B cell (primary cell): Measurements from ENCODE around the gene MET. TPM values are rescaled to one million over a fixed set of nuclear protein-coding genes. Genes with fewer than 3 reads are reported as not detected.

Experiments used
- ATAC-seq: fragments of 200-7000 bp; cut with Tn5 transposase; one replicate; pipeline ENCODE4 v1.10.0; 2021; ENCODE audit warnings: low read depth, mild to moderate bottlenecking, moderate number of reproducible peaks, moderate library complexity
- CTCF ChIA-PET: fragments of 350-600 bp; sonication (Branson Sonifier 250); formaldehyde crosslinking; loops from one replicate; lab custom pipeline; 2021; ENCODE audit warnings: antibody characterized with exemption, inconsistent platforms; lab: Charles Lee
- POLR2A ChIA-PET: fragments of 350-600 bp; sonication (Branson Sonifier 250); formaldehyde crosslinking; loops from one replicate; lab custom pipeline; 2021; ENCODE audit warnings: antibody characterized with exemption; lab: Charles Lee
- DNase-seq: peaks from one replicate; pipeline ENCODE4 v3.0.0; 2013
- H2AFZ ChIP-seq: 2 replicates; pipeline ENCODE4 v1.6.1; 2012; ENCODE audit warnings: mild to moderate bottlenecking, low read depth, low read length; ENCODE audit not compliant: insufficient read depth, poor library complexity, severe bottlenecking
- H3K27ac ChIP-seq, 2 donors: 1 replicate in 1 of 2; 2 replicates in 1 of 2; pipeline ENCODE4 v1.5.1; 2012 to 2013; ENCODE audit warnings: low read length in 2 of 2, mild to moderate bottlenecking in 2 of 2, moderate library complexity in 1 of 2
- H3K27me3 ChIP-seq, 4 experiments: fragments of 200-600 bp in 1 of 4; sonication (generic) in 1 of 4; replicated peaks in 1 of 4; 1 replicate in 2 of 4; 2 replicates in 2 of 4; pipeline versions ENCODE4 v1.6.1 to v1.7.0; 2013 to 2016; ENCODE audit warnings: low read length in 3 of 4, mild to moderate bottlenecking in 2 of 4, mixed read lengths in 1 of 4, moderate library complexity in 1 of 4; ENCODE audit not compliant: insufficient read depth in 4 of 4, control insufficient read depth in 3 of 4; ENCODE audit errors: control extremely low read depth in 1 of 4
- H3K36me3 ChIP-seq, 2 experiments: replicated peaks in 1 of 2; 1 replicate in 1 of 2; 2 replicates in 1 of 2; pipeline versions ENCODE4 v1.6.1 to v1.7.1; 2013; ENCODE audit warnings: low read length in 1 of 2; ENCODE audit not compliant: insufficient read depth in 2 of 2, control insufficient read depth in 1 of 2; ENCODE audit errors: control extremely low read depth in 1 of 2, extremely low read depth in 1 of 2
- H3K4me1 ChIP-seq, 2 donors: fragments of 200-600 bp in 1 of 2; sonication (generic) in 1 of 2; 1 replicate in 1 of 2; 2 replicates in 1 of 2; pipeline versions ENCODE4 v1.5.1 to v1.6.1; 2013 to 2017; ENCODE audit warnings: low read length in 2 of 2; ENCODE audit not compliant: control insufficient read depth in 2 of 2, insufficient read depth in 2 of 2
- H3K4me2 ChIP-seq: replicated peaks from 2 replicates; pipeline ENCODE3; 2012; ENCODE audit warnings: mild to moderate bottlenecking, low read depth, low read length; ENCODE audit not compliant: poor library complexity, severe bottlenecking
- H3K4me3 ChIP-seq, 5 experiments: fragments of 200-600 bp in 1 of 5; sonication (generic) in 1 of 5; 1 replicate in 3 of 5; 2 replicates in 2 of 5; pipeline versions ENCODE4 v1.5.1 to v1.7.0; 2011 to 2016; ENCODE audit warnings: low read length in 4 of 5, mild to moderate bottlenecking in 4 of 5, low read depth in 2 of 5, control low read depth in 1 of 5, moderate library complexity in 1 of 5; ENCODE audit not compliant: insufficient read depth in 1 of 5; ENCODE audit errors: control extremely low read depth in 1 of 5, extremely low read depth in 1 of 5
- H3K79me2 ChIP-seq: fragments of 200-600 bp; sonication (generic); one replicate; pipeline ENCODE4 v1.6.0; 2016; ENCODE audit warnings: low read length; ENCODE audit not compliant: control insufficient read depth, insufficient read depth
- H3K9ac ChIP-seq: fragments of 200-600 bp; sonication (generic); 2 replicates; pipeline ENCODE4 v1.6.1; 2017; ENCODE audit warnings: mild to moderate bottlenecking, low read length, moderate library complexity
- H3K9me3 ChIP-seq, 3 donors: one replicate each; pipeline versions ENCODE4 v1.6.1 to v1.7.1; 2013; ENCODE audit warnings: low read length in 2 of 3; ENCODE audit not compliant: control insufficient read depth in 2 of 3, insufficient read depth in 1 of 3; ENCODE audit errors: control extremely low read depth in 1 of 3
- H4K20me1 ChIP-seq: 2 replicates; pipeline ENCODE4 v1.6.0; 2012; ENCODE audit warnings: mild to moderate bottlenecking, low read length; ENCODE audit not compliant: insufficient read depth, control insufficient read depth, poor library complexity, severe bottlenecking
- H3K27ac Mint-ChIP-seq: one replicate; pipeline ENCODE4 v1.8.0; 2021; ENCODE audit warnings: mixed read lengths
- H3K27me3 Mint-ChIP-seq: one replicate; pipeline ENCODE4 v1.8.0; 2021; ENCODE audit warnings: mixed read lengths
- H3K4me1 Mint-ChIP-seq: one replicate; pipeline ENCODE4 v1.8.0; 2021; ENCODE audit warnings: mixed read lengths
- H3K4me3 Mint-ChIP-seq: one replicate; pipeline ENCODE4 v1.8.0; 2021; ENCODE audit warnings: mixed read lengths
- H3K9me3 Mint-ChIP-seq: one replicate; pipeline ENCODE4 v1.8.0; 2022; ENCODE audit warnings: mixed read lengths; ENCODE audit not compliant: insufficient read depth
- CTCF ChIP-seq: fragments of 200-600 bp; IDR thresholded peaks from one replicate; pipeline ENCODE4 v1.8.0; 2022; ENCODE audit warnings: antibody characterized with exemption, mild to moderate bottlenecking
- EZH2 ChIP-seq: IDR thresholded peaks from 2 replicates; pipeline ENCODE4 v1.6.1; 2012; ENCODE audit warnings: borderline replicate concordance, low read depth, mild to moderate bottlenecking, moderate library complexity, low read length; ENCODE audit not compliant: insufficient read depth, poor library complexity, severe bottlenecking
- WGBS: methylation state at CpG from one replicate; pipeline ENCODE4 v1.1.5; 2013; ENCODE audit warnings: missing lambda C conversion rate; ENCODE audit not compliant: insufficient coverage; 5-methylcytosine and 5-hydroxymethylcytosine counted together
- intact Hi-C: fragments of 100-400 bp; cut with micrococcal nuclease; formaldehyde crosslinking; loops from one replicate; pipeline ENCODE4 v1.10.0; 2022
- polyA plus RNA-seq: library from polyadenylated mRNA; depleted of rRNA; stranded (reverse); fragments of >200 nt; gene quantifications from 2 replicates; pipeline ENCODE4 v1.2.3, GENCODE V29; 2012
- total RNA-seq, 2 donors: library from RNA; stranded (reverse); fragments of 120-200 nt in 1 of 2; gene quantifications; 1 replicate in 1 of 2; 2 replicates in 1 of 2; pipeline versions ENCODE4 v1.2.3 to v1.2.4, GENCODE V29; 2013 to 2022

The MET gene
- total and polyA plus RNA-seq, 2 donors (not counting 1 experiment from before 2014, with no cell fraction given), result 0.03 to 0.59 TPM

GRCh38 chr7:116842371-116842770 lies 170.4 kb downstream of the MET start:
- ATAC-seq (no peak), DNase-seq (no peak)
- CTCF ChIA-PET, result interaction anchor here (0.6 kb wide), 1 partner anchor 17 kb away, joined by 3 read pairs; no protein-coding TSS in a partner anchor
- Mint-ChIP-seq H3K4me1 (peaks cover 25% of the 10 kb centered on the region), H3K27ac (no peak overlapping the region), H3K9me3 (no peaks in the 10 kb centered on the region), H3K4me3 (peak overlapping the region; percentile 20), H3K27me3 (no peaks in the 10 kb centered on the region)
- H3K4me1 ChIP-seq, result peaks cover 26 to 27% of the 10 kb centered on the region in 2 donors
- H3K9ac ChIP-seq, result peak overlapping the region; percentile 48
- TF ChIP-seq CTCF (no peak), EZH2 (no peak)
- H3K4me3 ChIP-seq, result no peak overlapping the region
- no peaks in the 10 kb centered on the region for H3K27me3 ChIP-seq
- intact Hi-C loops, result no loop called here
- peaks cover 0 to 4% (median 0%) of the 10 kb centered on the region in 3 donors for H3K9me3 ChIP-seq
- H3K79me2 ChIP-seq, result no peaks in the 10 kb centered on the region
- H3K4me2 ChIP-seq, result peak overlapping the region; percentile 72
- POLR2A ChIA-PET, result no interaction called here
- WGBS, result 86% methylated on average over 1 of the region's 1 CpG
- H2AFZ ChIP-seq, result no peak overlapping the region
- H4K20me1 ChIP-seq, result no peaks in the 10 kb centered on the region
- no peak overlapping the region for H3K27ac ChIP-seq
- no peaks in the 10 kb centered on the region for H3K36me3 ChIP-seq

GRCh38 chr7:116843378-116843777 lies 171.4 kb downstream of the MET start:
- CTCF ChIA-PET, result interaction anchor here (1.5 kb wide), 1 partner anchor 17 kb away, joined by 3 read pairs; no protein-coding TSS in a partner anchor
- Mint-ChIP-seq H3K4me1 (peaks cover 25% of the 10 kb centered on the region), H3K9me3 (no peaks in the 10 kb centered on the region), H3K27ac (peak overlapping the region; percentile 80), H3K27me3 (no peaks in the 10 kb centered on the region), H3K4me3 (peak overlapping the region; percentile 84)
- intact Hi-C loops, result no loop called here
- 5% methylated on average over 3 of the region's 4 CpGs for WGBS
- Histone ChIP-seq H3K36me3 (no peaks in the 10 kb centered on the region), H3K4me3 (peak overlapping the region in 4 of 5 experiments; percentile 7 to 48 (median 33)), H3K27me3 (no peaks in the 10 kb centered on the region), H3K9ac (peak overlapping the region; percentile 48), H3K27ac (peak overlapping the region; percentile 11 to 58), H3K9me3 (peaks cover 0 to 4% (median 0%) of the 10 kb centered on the region in 3 donors), H2AFZ (peak overlapping the region; percentile 64), H4K20me1 (no peaks in the 10 kb centered on the region), H3K4me2 (peak overlapping the region; percentile 72), H3K79me2 (no peaks in the 10 kb centered on the region), H3K4me1 (peaks cover 26 to 27% of the 10 kb centered on the region in 2 donors)
- DNase-seq, result peak; percentile 41
- POLR2A ChIA-PET, result no interaction called here
- peak; percentile 63 for ATAC-seq
- no peak for TF ChIP-seq EZH2
- TF ChIP-seq CTCF, result no peak
